GM06990 (cell line): ENCODE results near the gene CCSAP.

ENCODE experiments used
- DNase-seq: peaks from one replicate; pipeline ENCODE4 v3.0.0-alpha.2; 2011; ENCODE audit not compliant: insufficient read length; ENCODE audit errors: extremely low read depth
- H3K27me3 ChIP-seq: replicated peaks from 2 replicates; pipeline ENCODE4 v1.6.0; 2011; ENCODE audit warnings: low read length; ENCODE audit not compliant: control insufficient read depth, insufficient read depth
- H3K36me3 ChIP-seq: 2 replicates; pipeline ENCODE4 v1.5.1; 2011; ENCODE audit warnings: low read length; ENCODE audit not compliant: control insufficient read depth, insufficient read depth
- H3K4me3 ChIP-seq: replicated peaks from 2 replicates; pipeline ENCODE4 v1.5.1; 2011; ENCODE audit warnings: low read depth, mild to moderate bottlenecking, control low read depth, low read length
- TF ChIP-seq, protein P1 (sequence below): IDR thresholded peaks from 2 replicates; pipeline ENCODE4 v1.5.1; 2011; ENCODE audit warnings: low read length, control low read depth, mild to moderate bottlenecking, inconsistent platforms; ENCODE audit not compliant: insufficient read depth, poor library complexity, severe bottlenecking

CCSAP gene

GRCh38 chr1:229363723-229364122 is 20.9 kb upstream of the CCSAP start:
- DNase-seq: no peak
- no peaks in the 10 kb centered on the region for H3K27me3 ChIP-seq
- no peak overlapping the region for H3K4me3 ChIP-seq
- TF ChIP-seq, protein P1, sequence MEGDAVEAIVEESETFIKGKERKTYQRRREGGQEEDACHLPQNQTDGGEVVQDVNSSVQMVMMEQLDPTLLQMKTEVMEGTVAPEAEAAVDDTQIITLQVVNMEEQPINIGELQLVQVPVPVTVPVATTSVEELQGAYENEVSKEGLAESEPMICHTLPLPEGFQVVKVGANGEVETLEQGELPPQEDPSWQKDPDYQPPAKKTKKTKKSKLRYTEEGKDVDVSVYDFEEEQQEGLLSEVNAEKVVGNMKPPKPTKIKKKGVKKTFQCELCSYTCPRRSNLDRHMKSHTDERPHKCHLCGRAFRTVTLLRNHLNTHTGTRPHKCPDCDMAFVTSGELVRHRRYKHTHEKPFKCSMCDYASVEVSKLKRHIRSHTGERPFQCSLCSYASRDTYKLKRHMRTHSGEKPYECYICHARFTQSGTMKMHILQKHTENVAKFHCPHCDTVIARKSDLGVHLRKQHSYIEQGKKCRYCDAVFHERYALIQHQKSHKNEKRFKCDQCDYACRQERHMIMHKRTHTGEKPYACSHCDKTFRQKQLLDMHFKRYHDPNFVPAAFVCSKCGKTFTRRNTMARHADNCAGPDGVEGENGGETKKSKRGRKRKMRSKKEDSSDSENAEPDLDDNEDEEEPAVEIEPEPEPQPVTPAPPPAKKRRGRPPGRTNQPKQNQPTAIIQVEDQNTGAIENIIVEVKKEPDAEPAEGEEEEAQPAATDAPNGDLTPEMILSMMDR: no peak
- no peaks in the 10 kb centered on the region for H3K36me3 ChIP-seq

DNA sequence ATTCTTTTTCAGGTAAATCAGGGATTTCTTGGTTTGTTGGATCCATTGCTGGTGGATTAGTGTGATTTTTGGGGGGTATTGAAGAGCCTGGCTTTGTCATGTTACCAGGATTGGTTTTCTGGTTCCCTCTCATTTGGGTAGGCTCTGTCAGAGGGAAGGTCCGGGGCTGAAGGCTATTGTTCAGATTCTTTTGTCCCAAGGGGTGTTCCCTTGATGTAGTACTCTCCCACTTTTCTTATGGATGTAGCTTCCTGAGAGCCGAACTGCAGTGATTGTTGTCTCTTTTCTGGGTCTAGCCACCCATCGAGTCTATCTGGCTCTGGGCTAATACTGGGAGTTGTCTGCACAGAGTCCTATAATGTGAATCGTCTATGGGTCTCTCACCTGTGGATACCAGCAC is 17.6 kb upstream of the CCSAP start:
- no peaks in the 10 kb centered on the region for H3K27me3 ChIP-seq
- no peaks in the 10 kb centered on the region for H3K36me3 ChIP-seq
- DNase-seq: no peak
- no peak overlapping the region for H3K4me3 ChIP-seq
- TF ChIP-seq, protein P1: no peak

DNA sequence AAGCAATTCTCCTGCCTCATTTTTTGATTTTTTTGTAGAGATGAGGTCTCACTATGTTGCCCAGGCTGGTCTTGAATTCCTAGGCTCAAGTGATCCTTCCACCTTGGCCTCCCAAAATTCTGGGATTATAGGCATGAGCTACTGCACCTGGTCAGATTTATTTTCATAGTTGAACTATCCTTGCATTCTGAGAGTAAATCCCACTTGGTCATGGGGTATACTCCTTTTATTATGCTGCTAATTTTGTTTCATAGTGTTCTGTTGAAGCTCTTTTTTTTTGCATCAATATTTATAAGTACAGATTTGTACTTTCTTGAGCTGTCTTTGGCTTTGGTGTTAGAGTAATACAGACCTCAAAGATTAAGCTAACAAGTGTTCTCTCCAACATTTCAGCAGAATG is 12.8 kb upstream of the CCSAP start:
- H3K36me3 ChIP-seq: no peaks in the 10 kb centered on the region
- no peaks in the 10 kb centered on the region for H3K27me3 ChIP-seq
- H3K4me3 ChIP-seq: no peak overlapping the region
- no peak for DNase-seq
- TF ChIP-seq, protein P1: no peak

DNA sequence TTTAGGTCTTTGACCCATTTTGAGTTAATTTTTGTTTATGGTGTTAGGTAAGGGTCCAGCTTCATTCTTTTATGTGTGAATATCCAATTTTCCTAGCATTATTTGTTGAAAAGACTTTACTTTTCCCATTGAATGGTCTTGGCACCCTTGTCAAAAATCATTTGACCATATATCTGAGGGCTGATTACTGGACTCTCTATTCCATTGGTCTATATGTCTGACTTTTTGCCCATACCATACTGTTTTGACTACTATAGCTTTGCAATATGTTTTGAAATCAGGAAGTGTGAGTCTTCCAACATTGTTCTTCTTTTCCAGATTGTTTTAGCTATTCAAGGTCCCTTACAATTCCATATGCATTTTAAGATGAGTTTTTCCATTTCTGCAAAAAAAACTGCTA is 11.4 kb upstream of the CCSAP start:
- Histone ChIP-seq H3K27me3 (no peaks in the 10 kb centered on the region), H3K36me3 (no peaks in the 10 kb centered on the region), H3K4me3 (no peak overlapping the region)
- TF ChIP-seq, protein P1: no peak
- DNase-seq: no peak

- TF ChIP-seq, protein P1: no peak
- H3K27me3 ChIP-seq: no peaks in the 10 kb centered on the region
- no peak for DNase-seq
- no peak overlapping the region for H3K4me3 ChIP-seq
- no peaks in the 10 kb centered on the region for H3K36me3 ChIP-seq
Observed at GRCh38 chr1:229352975-229353374, 10.1 kb upstream of the CCSAP start.
